C4-2B (cell line): Measurements from ENCODE around the gene RAB8B.
"Not testable (repeated sequence)": the region's sequence is repeated elsewhere in the genome, so short reads cannot be mapped to it uniquely, and the experiment has no call there.

Experiments
- ZFX ChIP-seq: fragments of 450-650 bp; IDR thresholded peaks from 2 replicates; pipeline ENCODE4 v1.6.1; 2017
- TF ChIP-seq, protein P1 (sequence below): fragments of 450-650 bp; conservative IDR thresholded peaks from 2 replicates; pipeline ENCODE4 v1.5.1; 2017; ENCODE audit warnings: mild to moderate bottlenecking

DNA sequence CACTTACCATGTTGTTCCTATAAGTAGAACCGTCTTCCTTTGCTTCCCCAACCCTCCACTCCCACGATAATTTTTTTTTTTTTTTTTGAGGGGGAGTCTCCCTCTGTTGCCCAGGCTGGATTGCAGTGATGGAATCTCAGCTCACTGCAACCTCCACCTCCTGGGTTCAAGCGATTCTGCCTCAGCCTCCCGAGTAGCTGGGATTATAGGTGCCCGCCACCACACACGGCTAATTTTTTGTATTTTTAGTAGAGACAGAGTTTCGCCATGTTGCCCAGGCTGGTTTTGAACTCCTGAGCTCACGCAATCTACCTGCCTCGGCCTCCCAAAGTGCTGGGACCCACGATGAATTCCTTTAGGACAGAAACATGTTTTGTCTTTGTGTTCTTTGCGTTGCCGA lies 19.4 kb downstream of the RAB8B start:
- TF ChIP-seq, protein P1, sequence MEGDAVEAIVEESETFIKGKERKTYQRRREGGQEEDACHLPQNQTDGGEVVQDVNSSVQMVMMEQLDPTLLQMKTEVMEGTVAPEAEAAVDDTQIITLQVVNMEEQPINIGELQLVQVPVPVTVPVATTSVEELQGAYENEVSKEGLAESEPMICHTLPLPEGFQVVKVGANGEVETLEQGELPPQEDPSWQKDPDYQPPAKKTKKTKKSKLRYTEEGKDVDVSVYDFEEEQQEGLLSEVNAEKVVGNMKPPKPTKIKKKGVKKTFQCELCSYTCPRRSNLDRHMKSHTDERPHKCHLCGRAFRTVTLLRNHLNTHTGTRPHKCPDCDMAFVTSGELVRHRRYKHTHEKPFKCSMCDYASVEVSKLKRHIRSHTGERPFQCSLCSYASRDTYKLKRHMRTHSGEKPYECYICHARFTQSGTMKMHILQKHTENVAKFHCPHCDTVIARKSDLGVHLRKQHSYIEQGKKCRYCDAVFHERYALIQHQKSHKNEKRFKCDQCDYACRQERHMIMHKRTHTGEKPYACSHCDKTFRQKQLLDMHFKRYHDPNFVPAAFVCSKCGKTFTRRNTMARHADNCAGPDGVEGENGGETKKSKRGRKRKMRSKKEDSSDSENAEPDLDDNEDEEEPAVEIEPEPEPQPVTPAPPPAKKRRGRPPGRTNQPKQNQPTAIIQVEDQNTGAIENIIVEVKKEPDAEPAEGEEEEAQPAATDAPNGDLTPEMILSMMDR: not testable (repeated sequence)
- not testable (repeated sequence) for TF ChIP-seq ZFX
